HEK293 (cell line): Measurements from ENCODE around the gene CCDC160.
A peak's percentile ranks its signal among the peaks of the same experiment; 100 is the strongest.

ENCODE experiments used
- CTCF ChIA-PET: fragments of 350-600 bp; formaldehyde crosslinking; extraction: SDS; loops from one replicate; lab custom pipeline; 2021; ENCODE audit warnings: antibody characterized with exemption; lab: Yijun Ruan, JAX
- POLR2A ChIA-PET: fragments of 300-600 bp; formaldehyde crosslinking; extraction: SDS; loops from one replicate; lab custom pipeline; 2020; ENCODE audit warnings: antibody characterized with exemption, inconsistent platforms; lab: Yijun Ruan, JAX
- H3K27ac ChIP-seq: fragments of 200-500 bp; sonication (Bioruptor generic); 2 replicates; pipeline ENCODE4 v1.5.1; 2014; ENCODE audit warnings: low read depth, low read length, control low read depth, inconsistent platforms; ENCODE audit errors: extremely low read depth
- H3K36me3 ChIP-seq, 2 experiments: fragments of 200-500 bp in 1 of 2; sonication (Bioruptor generic) in 1 of 2; 1 replicate in 1 of 2; 2 replicates in 1 of 2; pipeline ENCODE4 v1.5.1; 2014 to 2017; ENCODE audit warnings: inconsistent platforms in 2 of 2, low read length in 2 of 2; ENCODE audit not compliant: control insufficient read depth in 2 of 2, insufficient read depth in 1 of 2
- H3K4me1 ChIP-seq: fragments of 200-500 bp; sonication (Bioruptor generic); 2 replicates; pipeline ENCODE4 v1.5.1; 2014; ENCODE audit warnings: mild to moderate bottlenecking, low read length, inconsistent platforms; ENCODE audit not compliant: control insufficient read depth, insufficient read depth
- H3K4me3 ChIP-seq: 2 replicates; pipeline ENCODE4 v1.5.1; 2011; ENCODE audit warnings: low read depth, mild to moderate bottlenecking, control low read depth, low read length, moderate library complexity
- H3K9me3 ChIP-seq: fragments of 200-500 bp; sonication (Bioruptor generic); 2 replicates; pipeline ENCODE4 v1.5.1; 2014; ENCODE audit warnings: low read depth, low read length, inconsistent platforms; ENCODE audit not compliant: control insufficient read depth, insufficient read depth
- GLIS1 ChIP-seq: fragments of 450-650 bp; formaldehyde crosslinking; IDR thresholded peaks from 2 replicates; pipeline ENCODE4 v1.5.1; 2016; ENCODE audit warnings: missing biosample characterization, missing genetic modification characterization
- GLIS2 ChIP-seq: fragments of 450-650 bp; formaldehyde crosslinking; IDR thresholded peaks from 2 replicates; pipeline ENCODE4 v1.5.1; 2016; ENCODE audit warnings: missing biosample characterization, missing genetic modification characterization
- HOXD13 ChIP-seq: sonication (generic); formaldehyde crosslinking; IDR thresholded peaks from 2 replicates; pipeline ENCODE4 v1.8.0; 2022; ENCODE audit warnings: missing genetic modification reagents, borderline replicate concordance
- KLF1 ChIP-seq: fragments of 450-650 bp; formaldehyde crosslinking; IDR thresholded peaks from 2 replicates; pipeline ENCODE4 v1.5.1; 2016; ENCODE audit warnings: missing biosample characterization, missing genetic modification characterization
- MYNN ChIP-seq: fragments of 450-650 bp; formaldehyde crosslinking; IDR thresholded peaks from 2 replicates; pipeline ENCODE4 v1.5.1; 2016; ENCODE audit warnings: missing biosample characterization, missing genetic modification characterization, borderline replicate concordance
- MZF1 ChIP-seq: fragments of 450-650 bp; formaldehyde crosslinking; IDR thresholded peaks from 2 replicates; pipeline ENCODE4 v1.5.1; 2017; ENCODE audit warnings: missing biosample characterization, missing genetic modification characterization, borderline replicate concordance
- PATZ1 ChIP-seq: fragments of 450-650 bp; formaldehyde crosslinking; IDR thresholded peaks from 2 replicates; pipeline ENCODE4 v1.5.1; 2016; ENCODE audit warnings: missing biosample characterization, missing genetic modification characterization
- PBX3 ChIP-seq: sonication (generic); formaldehyde crosslinking; IDR thresholded peaks from 2 replicates; pipeline ENCODE4 v1.8.1; 2022; ENCODE audit warnings: mild to moderate bottlenecking, moderate library complexity, missing genetic modification reagents
- RBAK ChIP-seq: fragments of 450-650 bp; formaldehyde crosslinking; IDR thresholded peaks from 2 replicates; pipeline ENCODE4 v1.5.1; 2016; ENCODE audit warnings: missing biosample characterization, missing genetic modification characterization
- SP2 ChIP-seq: fragments of 450-650 bp; formaldehyde crosslinking; IDR thresholded peaks from 2 replicates; pipeline ENCODE4 v1.5.1; 2016; ENCODE audit warnings: missing biosample characterization, missing genetic modification characterization
- SP3 ChIP-seq: fragments of 450-650 bp; formaldehyde crosslinking; IDR thresholded peaks from 2 replicates; pipeline ENCODE4 v1.5.1; 2016; ENCODE audit warnings: missing biosample characterization, missing genetic modification characterization
- ZBTB26 ChIP-seq: fragments of 450-650 bp; formaldehyde crosslinking; optimal IDR thresholded peaks from 2 replicates; pipeline ENCODE3; 2016; ENCODE audit warnings: missing biosample characterization, mild to moderate bottlenecking, missing genetic modification characterization
- ZBTB8A ChIP-seq: fragments of 450-650 bp; formaldehyde crosslinking; IDR thresholded peaks from 2 replicates; pipeline ENCODE4 v1.5.1; 2016; ENCODE audit warnings: missing biosample characterization, missing genetic modification characterization
- ZEB2 ChIP-seq: fragments of 450-650 bp; formaldehyde crosslinking; IDR thresholded peaks from 2 replicates; pipeline ENCODE4 v1.5.1; 2016; ENCODE audit warnings: missing biosample characterization, missing genetic modification characterization
- ZNF19 ChIP-seq: fragments of 450-650 bp; formaldehyde crosslinking; IDR thresholded peaks from 2 replicates; pipeline ENCODE4; 2016; ENCODE audit warnings: missing biosample characterization, missing genetic modification characterization, low read depth
- ZNF266 ChIP-seq: fragments of 450-650 bp; formaldehyde crosslinking; IDR thresholded peaks from 2 replicates; pipeline ENCODE4 v1.5.1; 2016; ENCODE audit warnings: missing biosample characterization, missing genetic modification characterization, low read depth
- ZNF335 ChIP-seq: fragments of 450-650 bp; formaldehyde crosslinking; conservative IDR thresholded peaks from 2 replicates; pipeline ENCODE4 v1.5.1; 2016; ENCODE audit warnings: missing biosample characterization, missing genetic modification characterization
- ZNF37A ChIP-seq: fragments of 450-650 bp; IDR thresholded peaks from 2 replicates; pipeline ENCODE4 v1.5.1; 2018; ENCODE audit warnings: missing biosample characterization, missing genetic modification characterization
- ZNF391 ChIP-seq: fragments of 450-650 bp; formaldehyde crosslinking; IDR thresholded peaks from 2 replicates; pipeline ENCODE4 v1.5.1; 2016; ENCODE audit warnings: low read depth, missing biosample characterization, missing genetic modification characterization, borderline replicate concordance
- ZNF404 ChIP-seq: fragments of 450-650 bp; formaldehyde crosslinking; IDR thresholded peaks from 2 replicates; pipeline ENCODE4 v1.5.1; 2017; ENCODE audit warnings: missing biosample characterization, missing genetic modification characterization
- ZNF426 ChIP-seq: fragments of 450-650 bp; formaldehyde crosslinking; IDR thresholded peaks from 2 replicates; pipeline ENCODE4 v1.5.1; 2017; ENCODE audit warnings: missing biosample characterization, missing genetic modification characterization, mild to moderate bottlenecking, inconsistent platforms, moderate library complexity
- ZNF433 ChIP-seq: fragments of 450-650 bp; formaldehyde crosslinking; IDR thresholded peaks from 2 replicates; pipeline ENCODE4 v1.5.1; 2016; ENCODE audit warnings: missing biosample characterization, missing genetic modification characterization, low read depth
- ZNF513 ChIP-seq: fragments of 450-650 bp; IDR thresholded peaks from 2 replicates; pipeline ENCODE4 v1.5.1; 2018; ENCODE audit warnings: missing biosample characterization, missing genetic modification characterization
- ZNF548 ChIP-seq: fragments of 450-650 bp; formaldehyde crosslinking; IDR thresholded peaks from 2 replicates; pipeline ENCODE4 v1.5.1; 2016; ENCODE audit warnings: missing biosample characterization, missing genetic modification characterization
- ZNF600 ChIP-seq: fragments of 450-650 bp; formaldehyde crosslinking; IDR thresholded peaks from 2 replicates; pipeline ENCODE4 v1.5.1; 2016; ENCODE audit warnings: missing biosample characterization, missing genetic modification characterization
- ZNF623 ChIP-seq: fragments of 450-650 bp; formaldehyde crosslinking; IDR thresholded peaks from 2 replicates; pipeline ENCODE4 v1.5.1; 2016; ENCODE audit warnings: missing biosample characterization, missing genetic modification characterization
- ZNF692 ChIP-seq: fragments of 450-650 bp; formaldehyde crosslinking; IDR thresholded peaks from 2 replicates; pipeline ENCODE4 v1.5.1; 2016; ENCODE audit warnings: missing biosample characterization, missing genetic modification characterization
- ZNF768 ChIP-seq: fragments of 450-650 bp; formaldehyde crosslinking; IDR thresholded peaks from 2 replicates; pipeline ENCODE4 v1.5.1; 2018; ENCODE audit warnings: missing biosample characterization, mild to moderate bottlenecking, missing genetic modification characterization
- ZNF792 ChIP-seq: fragments of 450-650 bp; formaldehyde crosslinking; IDR thresholded peaks from 2 replicates; pipeline ENCODE4 v1.5.1; 2016; ENCODE audit warnings: missing biosample characterization, missing genetic modification characterization
- ZNF837 ChIP-seq: fragments of 450-650 bp; formaldehyde crosslinking; IDR thresholded peaks from 2 replicates; pipeline ENCODE4 v1.5.1; 2016; ENCODE audit warnings: missing biosample characterization, missing genetic modification characterization
- ZSCAN30 ChIP-seq: fragments of 450-650 bp; IDR thresholded peaks from 2 replicates; pipeline ENCODE4 v1.5.1; 2018; ENCODE audit warnings: missing biosample characterization, mild to moderate bottlenecking, missing genetic modification characterization, moderate library complexity

CCDC160 gene

GRCh38 chrX:134236626-134237614 lies at the start of gene CCDC160:
Gene CCDC160, plus strand, starts transcription at chrX:134237182. Its CDS starts 7,619 bp downstream, at chrX:134244801.
- peak within 1 kb of the TSS; percentile 42 for H3K4me3 ChIP-seq
- POLR2A ChIA-PET, result no interaction called here
- no peak within 1 kb of the TSS; the same call in 1 of the 2 replicates for H3K27ac ChIP-seq
- no peaks in the 10 kb centered on the region; the same call in 1 of the 2 replicates for H3K4me1 ChIP-seq
- H3K9me3 ChIP-seq, result no peaks in the 10 kb centered on the region
- CTCF ChIA-PET, result no interaction called here
- no peaks in the 10 kb centered on the region for H3K36me3 ChIP-seq
- TF ChIP-seq SP3 (tag by site-specific recombination), result no peak
- TF ChIP-seq ZNF19, result no peak
- TF ChIP-seq ZNF426 (tag by site-specific recombination), result no peak
- no peak for TF ChIP-seq ZNF623 (tag by site-specific recombination)
- no peak for TF ChIP-seq ZNF548 (tag by site-specific recombination)
- TF ChIP-seq ZBTB26 (tag by site-specific recombination), result peak; percentile 60
- no peak for TF ChIP-seq ZNF837 (tag by site-specific recombination)
- no peak for TF ChIP-seq ZNF37A (tag by site-specific recombination)
- TF ChIP-seq GLIS2 (tag by site-specific recombination), result peak; percentile 1; the same call in 1 of the 2 replicates
- peak; percentile 37; the same call in 1 of the 2 replicates for TF ChIP-seq ZNF335
- TF ChIP-seq ZNF692 (tag by site-specific recombination), result no peak
- no peak for TF ChIP-seq ZSCAN30 (tag by site-specific recombination)
- TF ChIP-seq ZBTB8A, result no peak
- no peak for TF ChIP-seq MYNN
- no peak for TF ChIP-seq ZNF513
- no peak for TF ChIP-seq ZNF600 (tag by site-specific recombination)
- TF ChIP-seq ZNF792 (tag by site-specific recombination), result no peak
- TF ChIP-seq GLIS1 (tag by site-specific recombination), result peak; percentile 28; the same call in 1 of the 2 replicates
- TF ChIP-seq KLF1 (tag by site-specific recombination), result 0 out of 2 replicates have a peak, but pooled peaks have one; percentile 8
- no peak for TF ChIP-seq ZNF768 (tag by site-specific recombination)
- TF ChIP-seq ZNF391, result no peak
- no peak for TF ChIP-seq ZNF433 (tag by site-specific recombination)
- no peak for TF ChIP-seq HOXD13 (CRISPR knock-in tag)
- TF ChIP-seq SP2 (tag by site-specific recombination), result no peak
- no peak for TF ChIP-seq ZNF266 (tag by site-specific recombination)
- no peak for TF ChIP-seq MZF1 (tag by site-specific recombination)
- 0 out of 2 replicates have a peak, but pooled peaks have one; percentile 39 for TF ChIP-seq ZEB2 (tag by site-specific recombination)
- TF ChIP-seq ZNF404 (tag by site-specific recombination), result no peak
- TF ChIP-seq RBAK, result no peak
- no peak; the same call in 1 of the 2 replicates for TF ChIP-seq PATZ1 (tag by site-specific recombination)
- TF ChIP-seq PBX3 (CRISPR knock-in tag), result no peak
